ENCODE measurements around the gene POU5F1.

- no peak for TF ChIP-seq POLR2A (IDR thresholded peaks at IDR 0.05)
- no peak for TF ChIP-seq CTCF (IDR thresholded peaks at IDR 0.05)
- no peak for TF ChIP-seq POLR2AphosphoS5 (IDR thresholded peaks at IDR 0.05; ENCODE audit: insufficient read depth in 1 of 2, low read depth in 1 of 2)
Observed at GRCh38 chr6:31163922-31164321, 6.6 kb downstream of the POU5F1 start.
